Measurements from ENCODE around the gene C12orf75.
"Not testable (repeated sequence)": the region's sequence is repeated elsewhere in the genome, so short reads cannot be mapped to it uniquely, and the experiment has no call there.

Gene C12orf75

DNA sequence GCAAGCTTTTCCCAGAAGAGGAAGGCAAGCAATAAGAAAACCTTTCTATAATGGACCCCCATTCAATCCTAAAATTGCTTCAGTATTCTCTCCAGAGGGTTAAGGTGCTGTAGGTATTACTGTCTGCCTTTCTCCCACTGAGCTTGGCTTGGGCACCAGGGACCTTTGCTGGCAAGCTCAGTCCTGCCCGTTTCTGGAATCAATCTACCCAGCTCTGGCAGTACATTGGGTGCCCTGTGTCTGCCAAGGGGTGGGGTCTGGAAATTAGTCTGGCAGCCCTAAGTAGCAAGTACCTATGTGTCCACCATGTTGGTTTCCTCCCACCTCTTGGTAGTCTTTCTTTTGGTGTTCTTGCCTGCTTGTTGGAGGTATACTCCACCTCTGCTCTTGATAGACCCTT is 72.6 kb downstream of the C12orf75 start:
- Histone ChIP-seq H3K27me3 (ENCODE audit: control insufficient read depth in 3 of 3, insufficient read depth in 3 of 3, low read depth in 1 of 3, low read length in 3 of 3) (no peaks in the 10 kb centered on the region), H3K9me3 (replicated peaks in 1 of 2; ENCODE audit: control insufficient read depth in 2 of 2, insufficient read depth in 1 of 2, low read depth in 1 of 2, low read length in 2 of 2) (peaks cover 0 to 2% of the 10 kb centered on the region in 2 donors), H3K4ac (ENCODE audit: low read length) (no peak overlapping the region), H3K9ac (ENCODE audit: low read depth, low read length, poor library complexity) (peak overlapping the region; percentile 13), H3K23ac (ENCODE audit: low read depth, low read length, poor library complexity) (peak overlapping the region; percentile 12), H2AFZ (ENCODE audit: low read length) (no peak overlapping the region), H2BK5ac (ENCODE audit: low read length) (no peak overlapping the region), H2BK120ac (ENCODE audit: low read depth, low read length) (no peak overlapping the region), H2AK5ac (ENCODE audit: low read depth, low read length) (no peak overlapping the region), H3K27ac (replicated peaks; ENCODE audit: low read length) (no peak overlapping the region), H3K36me3 (replicated peaks in 1 of 2; ENCODE audit: control insufficient read depth in 2 of 2, insufficient read depth in 2 of 2, low read length in 2 of 2) (no peaks in the 10 kb centered on the region), H3K4me3 (ENCODE audit: low read length in 2 of 2) (no peak overlapping the region), H2BK12ac (ENCODE audit: low read length) (no peak overlapping the region), H3K79me1 (ENCODE audit: low read depth, low read length) (no peaks in the 10 kb centered on the region), H2BK15ac (ENCODE audit: low read length) (no peak overlapping the region), H4K8ac (ENCODE audit: low read depth, low read length) (no peak overlapping the region), H4K91ac (ENCODE audit: low read depth, low read length, poor library complexity) (no peak overlapping the region), H3K4me2 (ENCODE audit: insufficient read depth, low read length, poor library complexity, severe bottlenecking) (no peak overlapping the region), H3K18ac (ENCODE audit: low read length) (no peak overlapping the region), H3K4me1 (ENCODE audit: control insufficient read depth in 2 of 2, insufficient read depth in 1 of 2, low read depth in 1 of 2, low read length in 2 of 2) (no peaks in the 10 kb centered on the region), H3K14ac (ENCODE audit: low read length) (no peak overlapping the region)
- WGBS, 2 donors (ENCODE audit: extremely low coverage in 2 of 2, insufficient read length in 2 of 2, insufficient replicate concordance in 1 of 2): no CpG with 5 or more reads among the region's 1 CpG
- no peak for DNase-seq (ENCODE audit: low spot score)

DNA sequence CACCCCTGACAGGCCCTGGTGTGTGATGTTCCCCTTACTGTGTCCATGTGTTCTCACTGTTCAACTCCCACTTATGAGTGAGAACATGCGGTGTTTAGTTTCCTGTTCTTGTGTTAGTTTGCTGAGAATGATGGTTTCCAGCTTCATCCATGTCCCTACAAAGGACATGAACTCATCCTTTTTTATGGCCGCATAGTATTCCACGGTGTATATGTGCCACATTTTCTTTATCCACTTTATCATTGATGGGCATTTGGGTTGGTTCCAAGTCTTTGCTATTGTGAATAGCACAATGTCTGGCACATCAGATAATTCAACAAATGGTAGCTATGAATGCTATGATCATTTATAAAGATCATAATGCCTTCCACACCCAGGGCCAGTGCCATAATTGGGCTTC is 73.6 kb downstream of the C12orf75 start:
- H3K4me2 ChIP-seq (ENCODE audit: insufficient read depth, low read length, poor library complexity, severe bottlenecking); H3K14ac ChIP-seq (ENCODE audit: low read length); H2BK5ac ChIP-seq (ENCODE audit: low read length); H3K23ac ChIP-seq (ENCODE audit: low read depth, low read length, poor library complexity); H3K4me1 ChIP-seq (ENCODE audit: control insufficient read depth in 2 of 2, insufficient read depth in 1 of 2, low read depth in 1 of 2, low read length in 2 of 2); H3K27ac ChIP-seq (replicated peaks; ENCODE audit: low read length); H3K9ac ChIP-seq (ENCODE audit: low read depth, low read length, poor library complexity); H3K79me1 ChIP-seq (ENCODE audit: low read depth, low read length); DNase-seq (ENCODE audit: low spot score); H2BK15ac ChIP-seq (ENCODE audit: low read length); H3K4ac ChIP-seq (ENCODE audit: low read length); H2BK120ac ChIP-seq (ENCODE audit: low read depth, low read length); H4K91ac ChIP-seq (ENCODE audit: low read depth, low read length, poor library complexity); H2AFZ ChIP-seq (ENCODE audit: low read length); H3K4me3 ChIP-seq (ENCODE audit: low read length in 2 of 2); H3K36me3 ChIP-seq (replicated peaks in 1 of 2; ENCODE audit: control insufficient read depth in 2 of 2, insufficient read depth in 2 of 2, low read length in 2 of 2); H4K8ac ChIP-seq (ENCODE audit: low read depth, low read length); H3K18ac ChIP-seq (ENCODE audit: low read length); H3K9me3 ChIP-seq (replicated peaks in 1 of 2; ENCODE audit: control insufficient read depth in 2 of 2, insufficient read depth in 1 of 2, low read depth in 1 of 2, low read length in 2 of 2); H2BK12ac ChIP-seq (ENCODE audit: low read length); H3K27me3 ChIP-seq (ENCODE audit: control insufficient read depth in 3 of 3, insufficient read depth in 3 of 3, low read depth in 1 of 3, low read length in 3 of 3); H2AK5ac ChIP-seq (ENCODE audit: low read depth, low read length): not testable (repeated sequence)
- no CpG with 5 or more reads among the region's 3 CpGs for WGBS, 2 donors (ENCODE audit: extremely low coverage in 2 of 2, insufficient read length in 2 of 2, insufficient replicate concordance in 1 of 2)

- H3K18ac ChIP-seq (ENCODE audit: low read length): no peak overlapping the region
- H3K4me1 ChIP-seq (ENCODE audit: control insufficient read depth in 2 of 2, insufficient read depth in 1 of 2, low read depth in 1 of 2, low read length in 2 of 2): peaks cover 3 to 8% of the 10 kb centered on the region in 2 donors
- no peak overlapping the region for H3K4ac ChIP-seq (ENCODE audit: low read length)
- no peak overlapping the region for H3K23ac ChIP-seq (ENCODE audit: low read depth, low read length, poor library complexity)
- H4K91ac ChIP-seq (ENCODE audit: low read depth, low read length, poor library complexity): no peak overlapping the region
- no peaks in the 10 kb centered on the region for H3K27me3 ChIP-seq (ENCODE audit: control insufficient read depth in 3 of 3, insufficient read depth in 3 of 3, low read depth in 1 of 3, low read length in 3 of 3)
- no peaks in the 10 kb centered on the region for H3K36me3 ChIP-seq (replicated peaks in 1 of 2; ENCODE audit: control insufficient read depth in 2 of 2, insufficient read depth in 2 of 2, low read length in 2 of 2)
- no peak overlapping the region for H2AFZ ChIP-seq (ENCODE audit: low read length)
- no peak overlapping the region for H2BK15ac ChIP-seq (ENCODE audit: low read length)
- no peak overlapping the region for H2BK5ac ChIP-seq (ENCODE audit: low read length)
- no peak overlapping the region for H4K8ac ChIP-seq (ENCODE audit: low read depth, low read length)
- no peak overlapping the region for H3K27ac ChIP-seq (replicated peaks; ENCODE audit: low read length)
- H2BK120ac ChIP-seq (ENCODE audit: low read depth, low read length): no peak overlapping the region
- no peak overlapping the region for H2AK5ac ChIP-seq (ENCODE audit: low read depth, low read length)
- no peak overlapping the region for H3K4me2 ChIP-seq (ENCODE audit: insufficient read depth, low read length, poor library complexity, severe bottlenecking)
- H3K9ac ChIP-seq (ENCODE audit: low read depth, low read length, poor library complexity): no peak overlapping the region
- no peak for DNase-seq (ENCODE audit: low spot score)
- H3K79me1 ChIP-seq (ENCODE audit: low read depth, low read length): no peaks in the 10 kb centered on the region
- H3K4me3 ChIP-seq (ENCODE audit: low read length in 2 of 2): no peak overlapping the region
- peaks cover 0 to 2% of the 10 kb centered on the region in 2 donors for H3K9me3 ChIP-seq (replicated peaks in 1 of 2; ENCODE audit: control insufficient read depth in 2 of 2, insufficient read depth in 1 of 2, low read depth in 1 of 2, low read length in 2 of 2)
- no peak overlapping the region for H2BK12ac ChIP-seq (ENCODE audit: low read length)
- WGBS, 2 donors (ENCODE audit: extremely low coverage in 2 of 2, insufficient read length in 2 of 2, insufficient replicate concordance in 1 of 2): no CpG with 5 or more reads among the region's 7 CpGs
- H3K14ac ChIP-seq (ENCODE audit: low read length): no peak overlapping the region
Observed at GRCh38 chr12:105406497-105406896, 76.0 kb downstream of the C12orf75 start.

DNA sequence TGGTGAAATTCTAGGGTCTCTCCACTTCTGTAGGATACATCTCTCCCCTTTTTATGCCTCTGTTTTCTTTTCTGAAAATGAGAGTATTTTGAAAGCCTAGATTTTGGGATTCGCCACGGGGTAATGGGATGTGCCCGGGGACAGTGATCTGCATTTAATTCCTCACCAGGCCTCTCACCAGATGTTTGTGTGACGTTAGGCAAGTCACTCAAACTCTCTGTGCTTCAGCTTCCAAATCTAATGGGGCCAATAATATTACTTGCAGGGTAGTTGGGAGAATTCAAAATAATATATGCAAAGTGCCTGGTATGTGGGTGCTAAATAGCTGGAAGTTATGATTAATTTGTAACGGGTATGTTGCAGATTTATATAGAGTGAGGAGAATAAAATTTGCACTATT is 78.8 kb downstream of the C12orf75 start:
- Histone ChIP-seq H4K8ac (ENCODE audit: low read depth, low read length) (no peak overlapping the region), H3K27ac (replicated peaks; ENCODE audit: low read length) (no peak overlapping the region), H2BK12ac (ENCODE audit: low read length) (no peak overlapping the region), H3K18ac (ENCODE audit: low read length) (no peak overlapping the region), H2AK5ac (ENCODE audit: low read depth, low read length) (no peak overlapping the region), H3K27me3 (ENCODE audit: control insufficient read depth in 3 of 3, insufficient read depth in 3 of 3, low read depth in 1 of 3, low read length in 3 of 3) (no peaks in the 10 kb centered on the region), H3K14ac (ENCODE audit: low read length) (no peak overlapping the region), H3K4me3 (ENCODE audit: low read length in 2 of 2) (no peak overlapping the region), H2BK15ac (ENCODE audit: low read length) (no peak overlapping the region), H3K9ac (ENCODE audit: low read depth, low read length, poor library complexity) (no peak overlapping the region), H2BK120ac (ENCODE audit: low read depth, low read length) (no peak overlapping the region), H3K4me1 (ENCODE audit: control insufficient read depth in 2 of 2, insufficient read depth in 1 of 2, low read depth in 1 of 2, low read length in 2 of 2) (peaks cover 3 to 8% of the 10 kb centered on the region in 2 donors), H3K9me3 (replicated peaks in 1 of 2; ENCODE audit: control insufficient read depth in 2 of 2, insufficient read depth in 1 of 2, low read depth in 1 of 2, low read length in 2 of 2) (peaks cover 0 to 2% of the 10 kb centered on the region in 2 donors), H3K4ac (ENCODE audit: low read length) (no peak overlapping the region), H4K91ac (ENCODE audit: low read depth, low read length, poor library complexity) (no peak overlapping the region), H3K79me1 (ENCODE audit: low read depth, low read length) (no peaks in the 10 kb centered on the region), H3K4me2 (ENCODE audit: insufficient read depth, low read length, poor library complexity, severe bottlenecking) (no peak overlapping the region), H2AFZ (ENCODE audit: low read length) (no peak overlapping the region), H3K23ac (ENCODE audit: low read depth, low read length, poor library complexity) (no peak overlapping the region), H3K36me3 (replicated peaks in 1 of 2; ENCODE audit: control insufficient read depth in 2 of 2, insufficient read depth in 2 of 2, low read length in 2 of 2) (no peaks in the 10 kb centered on the region), H2BK5ac (ENCODE audit: low read length) (no peak overlapping the region)
- WGBS, 2 donors (ENCODE audit: extremely low coverage in 2 of 2, insufficient read length in 2 of 2, insufficient replicate concordance in 1 of 2): 100% methylated on average over 1 of the region's 5 CpGs; no CpG with 5 or more reads in 1 of the 2 donors
- DNase-seq (ENCODE audit: low spot score): no peak

All from neuronal stem cell (in vitro differentiated cells).